ENCODE measurements around the gene FAM47B.

DNA sequence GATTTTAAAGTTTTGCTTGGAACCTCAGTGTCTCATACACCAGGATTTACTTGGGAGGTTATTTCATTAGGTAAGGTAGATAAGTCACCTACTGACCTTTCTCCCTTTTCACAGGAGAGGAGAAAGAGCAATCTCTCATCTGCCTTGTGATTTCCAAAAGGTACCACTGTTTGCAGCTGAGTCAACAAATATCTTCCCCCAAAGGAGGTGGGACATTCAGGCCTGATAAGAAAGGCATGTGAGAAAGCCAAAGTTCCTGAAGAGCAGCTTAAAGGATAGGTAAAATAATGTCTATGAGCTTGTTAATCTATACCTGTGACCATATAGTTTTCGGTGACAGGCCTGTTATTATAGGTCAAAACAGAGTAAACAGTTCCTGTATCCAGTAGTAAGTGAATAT, 45.0 kb downstream of the FAM47B start:
- no peak for TF ChIP-seq POLR2A (IDR thresholded peaks at IDR 0.05; ENCODE audit: low read length)
- TF ChIP-seq GATA1 (IDR thresholded peaks at IDR 0.05; ENCODE audit: low read depth, low read length) = no peak

Measured in erythroblast (primary cell).